CD4-positive, alpha-beta T cell (primary cell): ENCODE results near the gene HIRIP3. TPM values are rescaled to one million over a fixed set of nuclear protein-coding genes. Genes with fewer than 3 reads are reported as not detected.

Experiments used
- ATAC-seq: fragments of 200-7000 bp; cut with Tn5 transposase; one replicate; pipeline ENCODE4 v1.10.0; 2022; ENCODE audit warnings: mild to moderate bottlenecking; ENCODE audit not compliant: poor library complexity
- CTCF ChIA-PET: fragments of 350-600 bp; sonication (Branson Sonifier 250); formaldehyde crosslinking; loops from one replicate; lab custom pipeline; 2021; ENCODE audit warnings: antibody characterized with exemption, inconsistent platforms; lab: Charles Lee
- POLR2A ChIA-PET: fragments of 350-600 bp; sonication (Branson Sonifier 250); formaldehyde crosslinking; loops from one replicate; lab custom pipeline; 2021; ENCODE audit warnings: antibody characterized with exemption, inconsistent platforms; lab: Charles Lee
- DNase-seq, 14 experiments: peaks; one replicate each; pipeline ENCODE4 v3.0.0-alpha.2; 2013 to 2020; ENCODE audit warnings: mixed read lengths in 2 of 14
- H3K27ac ChIP-seq, 2 donors: one replicate each; pipeline versions ENCODE4 v1.5.1 to v1.7.0; 2013; ENCODE audit warnings: low read length in 2 of 2, low read depth in 1 of 2, mild to moderate bottlenecking in 1 of 2
- H3K27me3 ChIP-seq, 2 experiments: 1 replicate in 1 of 2; 2 replicates in 1 of 2; pipeline versions ENCODE4 v1.6.1 to v1.7.0; 2013; ENCODE audit warnings: low read length in 2 of 2, control low read depth in 1 of 2, mild to moderate bottlenecking in 1 of 2, moderate library complexity in 1 of 2; ENCODE audit not compliant: insufficient read depth in 2 of 2, control insufficient read depth in 1 of 2
- H3K36me3 ChIP-seq: one replicate; pipeline ENCODE4 v1.6.1; 2013; ENCODE audit warnings: low read length, control low read depth; ENCODE audit not compliant: insufficient read depth
- H3K4me1 ChIP-seq: one replicate; pipeline ENCODE4 v1.6.1; 2013; ENCODE audit warnings: low read length, control low read depth; ENCODE audit not compliant: insufficient read depth
- H3K4me3 ChIP-seq: one replicate; pipeline ENCODE4 v1.5.1; 2013; ENCODE audit warnings: mild to moderate bottlenecking, low read length, moderate library complexity
- H3K9me3 ChIP-seq, 2 experiments: 1 replicate in 1 of 2; 2 replicates in 1 of 2; pipeline versions ENCODE4 v1.6.1 to v1.7.0; 2013; ENCODE audit warnings: low read length in 2 of 2, mild to moderate bottlenecking in 2 of 2, control low read depth in 1 of 2, moderate library complexity in 1 of 2; ENCODE audit not compliant: control insufficient read depth in 1 of 2, insufficient read depth in 1 of 2
- H3K27ac Mint-ChIP-seq: one replicate; pipeline ENCODE4 v1.8.0; 2020; ENCODE audit warnings: mixed read lengths
- H3K27me3 Mint-ChIP-seq: one replicate; pipeline ENCODE4 v1.8.0; 2021; ENCODE audit warnings: mixed read lengths
- H3K36me3 Mint-ChIP-seq: one replicate; pipeline ENCODE4 v1.8.0; 2021; ENCODE audit warnings: low read depth, mixed read lengths
- H3K4me1 Mint-ChIP-seq: one replicate; pipeline ENCODE4 v1.8.0; 2021; ENCODE audit warnings: low read depth, mixed read lengths
- H3K4me3 Mint-ChIP-seq: one replicate; pipeline ENCODE4 v1.8.0; 2020; ENCODE audit warnings: mild to moderate bottlenecking, mixed read lengths
- H3K9me3 Mint-ChIP-seq: one replicate; pipeline ENCODE4 v1.8.0; 2020; ENCODE audit warnings: mixed read lengths
- CTCF ChIP-seq: fragments of 200-600 bp; IDR thresholded peaks from one replicate; pipeline ENCODE4 v1.8.0; 2022; ENCODE audit warnings: antibody characterized with exemption, mild to moderate bottlenecking
- intact Hi-C, 2 experiments: fragments of 100-400 bp; cut with DNase I in 1 of 2; cut with micrococcal nuclease in 1 of 2; formaldehyde crosslinking; loops; one replicate each; pipeline versions ENCODE4 v1.15.1 to v1.9.0; 2023 to 2025; cut with DNase I, micrococcal nuclease
- total RNA-seq, 174 experiments: library from RNA in 2 of 174; stranded (reverse) in 2 of 174; gene quantifications; one replicate each; pipeline ENCODE4 v1.2.3 and lab custom pipeline; 2021 to 2026

The HIRIP3 gene
- total RNA-seq, 2 experiments from 2014 or later: 8.5 to 11.8 TPM

DNA sequence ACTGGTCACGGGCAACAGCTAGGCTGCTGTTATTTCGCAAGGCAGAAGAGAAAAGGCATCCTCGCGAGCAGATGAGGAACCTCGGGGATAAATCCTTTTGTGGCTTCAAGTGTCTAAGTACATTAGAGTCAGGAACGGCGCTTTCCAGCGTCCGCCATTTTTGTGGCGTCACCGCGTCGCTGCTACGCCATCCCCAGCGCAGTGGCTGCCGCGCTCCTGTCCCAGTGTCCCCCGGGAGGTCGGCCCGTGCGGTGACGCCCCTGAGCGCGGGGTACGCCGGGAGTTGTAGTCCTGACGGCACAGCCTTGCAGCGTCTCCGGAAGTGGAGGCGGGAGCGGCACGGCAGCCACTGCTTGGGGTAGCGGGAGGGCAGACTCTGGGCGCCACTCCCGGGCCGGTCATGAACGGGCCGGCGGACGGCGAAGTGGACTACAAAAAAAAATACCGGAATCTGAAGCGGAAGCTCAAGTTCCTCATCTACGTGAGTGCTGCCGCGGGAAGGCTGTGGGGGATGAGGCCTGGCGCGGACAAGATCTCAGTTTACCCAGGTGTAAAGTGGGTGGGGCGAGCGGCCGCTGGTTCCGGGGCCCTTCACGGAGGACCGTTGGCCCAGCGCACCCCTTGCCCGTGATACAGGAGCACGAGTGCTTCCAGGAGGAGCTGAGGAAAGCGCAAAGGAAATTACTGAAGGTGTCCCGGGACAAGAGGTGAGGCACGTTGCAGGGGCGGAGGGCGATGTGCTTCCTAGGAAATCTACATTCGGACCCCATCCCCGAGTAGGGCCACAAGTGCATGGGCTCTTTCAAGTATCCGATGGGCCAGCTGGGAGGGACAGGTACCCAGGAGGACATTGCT lies 721 bp upstream of the HIRIP3 start, which contains the start of gene INO80E:
Gene INO80E (plus strand): TSS at position 331 of the 855 bp plus-strand sequence. CDS start 70 bp downstream, at position 401.
- intact Hi-C loops: loop anchor here (1.0 to 10.0 kb wide), 12 partner anchors 23 to 1171 kb away; partner anchors contain the start of genes CDIPT (in 2 of the 2), ATXN2L (in 1 of the 2), FBXL19 (in 1 of the 2) and KCTD13 (in 1 of the 2)
- H3K27ac Mint-ChIP-seq: peak within 1 kb of the TSS; percentile 99
- no peaks in the 10 kb centered on the region for H3K9me3 ChIP-seq
- peaks cover 30% of the 10 kb centered on the region for H3K4me1 ChIP-seq
- ChIA-PET CTCF (interaction anchor here (0.8 to 2.1 kb wide), 2 partner anchors 10 to 295 kb away, joined by 3 to 7 read pairs; no protein-coding TSS in a partner anchor), POLR2A (interaction anchor here (1.0 to 2.6 kb wide), 14 partner anchors 8 to 330 kb away, joined by 3 to 18 read pairs (median 4); partner anchors contain the start of genes ALDOA, CORO1A, DOC2A and KCTD13)
- peak within 1 kb of the TSS; percentile 98 for H3K27ac ChIP-seq
- peak within 1 kb of the TSS; percentile 83 for H3K4me3 ChIP-seq
- ATAC-seq: peak; percentile 95
- H3K36me3 Mint-ChIP-seq: peaks cover 62% of the 10 kb centered on the region
- H3K27me3 Mint-ChIP-seq: no peaks in the 10 kb centered on the region
- no peaks in the 10 kb centered on the region for H3K9me3 Mint-ChIP-seq
- peaks cover 40% of the 10 kb centered on the region for H3K36me3 ChIP-seq
- no peaks in the 10 kb centered on the region for H3K27me3 ChIP-seq
- H3K4me1 Mint-ChIP-seq: peaks cover 33% of the 10 kb centered on the region
- peak within 1 kb of the TSS; percentile 98 for H3K4me3 Mint-ChIP-seq
- no peak for TF ChIP-seq CTCF
- peak; percentile 97 to 100 (median 99) for DNase-seq

- H3K36me3 Mint-ChIP-seq: peaks cover 70% of the 10 kb centered on the region
- H3K27me3 Mint-ChIP-seq: no peaks in the 10 kb centered on the region
- H3K9me3 ChIP-seq: no peaks in the 10 kb centered on the region
- no peak for ATAC-seq
- H3K27ac Mint-ChIP-seq: peak overlapping the region; percentile 99
- intact Hi-C loops: loop anchor here (1.0 to 10.0 kb wide), 12 partner anchors 20 to 1170 kb away; partner anchors contain the start of genes ASPHD1 (in 1 of the 2), ATXN2L (in 1 of the 2), CDIPT (in 1 of the 2) and FBXL19 (in 1 of the 2)
- H3K27ac ChIP-seq: peak overlapping the region; percentile 98
- peak overlapping the region; percentile 98 for H3K4me3 Mint-ChIP-seq
- H3K36me3 ChIP-seq: peaks cover 47% of the 10 kb centered on the region
- no peaks in the 10 kb centered on the region for H3K27me3 ChIP-seq
- ChIA-PET POLR2A (interaction anchor here (0.8 to 2.6 kb wide), 9 partner anchors 21 to 293 kb away, joined by 3 to 18 read pairs (median 5); partner anchors contain the start of genes ALDOA, CORO1A, KCTD13 and SEZ6L2), CTCF (no interaction called here)
- H3K4me1 ChIP-seq: peaks cover 29% of the 10 kb centered on the region
- peak in 7 of 14 experiments; percentile 56 to 77 (median 67) for DNase-seq
- H3K4me1 Mint-ChIP-seq: peaks cover 33% of the 10 kb centered on the region
- peak overlapping the region; percentile 83 for H3K4me3 ChIP-seq
- H3K9me3 Mint-ChIP-seq: no peaks in the 10 kb centered on the region
- no peak for TF ChIP-seq CTCF
Observed at GRCh38 chr16:29994600-29995323, 655 bp downstream of the HIRIP3 start.
